ENCODE results near the gene CDIP1.

The CDIP1 gene

DNA sequence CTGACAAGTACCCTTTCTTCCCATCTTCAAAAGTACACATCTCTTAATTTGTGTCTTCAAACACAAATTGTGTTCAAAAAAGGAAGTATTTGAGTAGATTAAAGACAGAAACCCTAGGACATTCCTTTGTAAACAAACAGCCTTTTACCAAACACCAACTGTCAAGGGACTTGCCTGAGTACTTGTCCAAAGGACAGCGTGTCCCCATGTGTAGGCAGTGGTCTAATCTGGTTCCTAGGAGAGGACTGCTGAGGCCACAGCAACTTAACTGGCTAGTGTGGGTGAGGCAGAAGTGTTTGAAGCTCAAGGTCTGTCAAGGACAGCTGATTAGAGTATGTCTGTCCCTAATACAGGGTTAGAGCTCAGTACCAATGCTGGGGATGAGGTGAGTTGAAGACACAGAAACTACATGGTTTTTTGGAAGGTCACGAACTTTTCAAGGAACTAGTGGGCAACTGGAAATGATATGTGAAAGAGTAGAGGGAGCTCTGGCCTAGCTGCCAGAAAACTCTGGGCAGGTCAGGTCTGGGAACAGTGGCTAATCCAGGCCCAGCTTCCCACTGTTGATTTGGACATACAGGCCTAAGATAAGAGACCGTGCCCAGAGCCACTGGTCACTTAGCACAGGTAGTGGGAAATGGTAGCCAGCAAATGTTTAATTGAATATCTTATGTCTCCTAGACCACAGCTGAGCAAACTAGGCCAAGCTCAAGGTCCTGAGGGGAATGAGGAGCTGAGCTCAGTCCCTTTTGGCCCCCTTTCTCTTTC lies 52.3 kb downstream of the CDIP1 start:
- no peak for DNase-seq

- DNase-seq: no peak
Observed at GRCh38 chr16:4481963-4482362, 56.6 kb downstream of the CDIP1 start.

DNA sequence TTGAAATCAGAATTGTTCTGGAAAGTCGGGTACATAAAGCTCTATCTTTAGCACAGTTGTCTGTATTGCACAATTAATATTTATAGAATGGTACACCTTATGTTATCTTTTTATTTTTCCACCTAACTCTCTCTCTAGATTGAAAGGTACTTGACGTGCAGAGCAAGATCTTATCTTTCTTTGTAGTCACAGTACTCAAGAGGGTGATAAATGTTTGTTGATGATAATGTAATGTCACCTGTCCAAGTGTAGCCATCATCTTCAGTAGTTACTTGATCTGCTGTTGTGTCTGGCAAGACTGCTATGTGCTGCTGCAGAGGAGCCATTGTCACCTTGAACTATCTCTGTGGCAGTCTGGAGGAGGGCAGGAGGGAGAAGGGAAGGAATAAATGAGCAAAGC lies 57.0 kb downstream of the CDIP1 start:
- no peak for DNase-seq

GRCh38 chr16:4477966-4478365 lies 60.6 kb downstream of the CDIP1 start:
- no peak for DNase-seq

- peak; percentile 66 for DNase-seq
Observed at GRCh38 chr16:4475880-4476788, 62.4 kb downstream of the CDIP1 start, which contains the start of gene HMOX2. Gene HMOX2 (plus strand): TSS chr16:4476398. CDS start chr16:4505525, 29,127 bp downstream.

- DNase-seq: peak; percentile 73
Observed at GRCh38 chr16:4474192-4474961, 64.2 kb downstream of the CDIP1 start, which contains the start of gene NMRAL1. Gene NMRAL1 (minus strand): TSS chr16:4474625. CDS start chr16:4474132, 493 bp downstream.

GRCh38 chr16:4472880-4473279 lies 65.7 kb downstream of the CDIP1 start:
- DNase-seq: no peak

- DNase-seq: no peak
Observed at GRCh38 chr16:4471869-4472268, 66.7 kb downstream of the CDIP1 start.

GRCh38 chr16:4468972-4469371 lies 69.6 kb downstream of the CDIP1 start:
- no peak for DNase-seq

GRCh38 chr16:4467916-4468315 lies 70.7 kb downstream of the CDIP1 start:
- DNase-seq: no peak

GRCh38 chr16:4465977-4466779 lies 72.4 kb downstream of the CDIP1 start:
- DNase-seq: no peak

- DNase-seq: no peak
Observed at GRCh38 chr16:4463522-4464163, 74.9 kb downstream of the CDIP1 start.

- no peak for DNase-seq
Observed at GRCh38 chr16:4461250-4462085, 77.1 kb downstream of the CDIP1 start.

- DNase-seq: no peak
Observed at GRCh38 chr16:4460936-4461249, 77.7 kb downstream of the CDIP1 start.
